H1 (cell line): ENCODE measurements around the gene MATN1. TPM values are rescaled to one million over a fixed set of nuclear protein-coding genes. Genes with fewer than 3 reads are reported as not detected.

Experiments
- CTCF ChIA-PET: fragments of 300-600 bp; sonication (Branson Sonifier 250); formaldehyde crosslinking; loops from one replicate; lab custom pipeline; 2021; ENCODE audit not compliant: partially characterized antibody; lab: Charles Lee
- POLR2A ChIA-PET: fragments of 300-600 bp; sonication (Branson Sonifier 250); formaldehyde crosslinking; loops from one replicate; lab custom pipeline; 2021; ENCODE audit warnings: inconsistent platforms; ENCODE audit not compliant: partially characterized antibody; lab: Charles Lee
- DNase-seq, 2 experiments: peaks; one replicate each; pipeline versions ENCODE4 v3.0.0 to v3.0.0-alpha.2; 2010 to 2022; ENCODE audit warnings: low spot score in 2 of 2, low read depth in 1 of 2, mixed read lengths in 1 of 2
- FAIRE-seq: peaks from 2 replicates; lab custom pipeline; 2011; peaks lifted over from hg19 to GRCh38; lab: Jason Lieb, UNC
- H2AFZ ChIP-seq: 2 replicates; pipeline ENCODE4 v1.8.1; 2012; ENCODE audit warnings: low read length, inconsistent platforms
- H2AK5ac ChIP-seq: 2 replicates; pipeline ENCODE4 v1.6.1; 2013; ENCODE audit warnings: low read depth, low read length
- H2BK120ac ChIP-seq: replicated peaks from 2 replicates; pipeline ENCODE3; 2013; ENCODE audit warnings: low read depth, low read length, inconsistent platforms
- H2BK12ac ChIP-seq: 2 replicates; pipeline ENCODE4 v1.6.1; 2013; ENCODE audit warnings: low read depth, low read length
- H2BK15ac ChIP-seq: 2 replicates; pipeline ENCODE4 v1.6.1; 2013; ENCODE audit warnings: low read length
- H2BK20ac ChIP-seq: 2 replicates; pipeline ENCODE4 v1.6.1; 2013; ENCODE audit warnings: low read length
- H2BK5ac ChIP-seq: 2 replicates; pipeline ENCODE4 v1.6.1; 2013; ENCODE audit warnings: low read depth, low read length
- H3K14ac ChIP-seq: 2 replicates; pipeline ENCODE4 v1.6.1; 2013; ENCODE audit warnings: inconsistent platforms; ENCODE audit not compliant: insufficient read length
- H3K18ac ChIP-seq: 2 replicates; pipeline ENCODE4 v1.6.1; 2013; ENCODE audit warnings: low read length; ENCODE audit errors: extremely low read depth
- H3K23ac ChIP-seq: 2 replicates; pipeline ENCODE4 v1.6.1; 2013; ENCODE audit warnings: inconsistent platforms; ENCODE audit not compliant: insufficient read length
- H3K23me2 ChIP-seq: 2 replicates; pipeline ENCODE4 v1.6.1; 2013; ENCODE audit warnings: low read depth, low read length
- H3K27ac ChIP-seq: 2 replicates; pipeline ENCODE4 v1.6.1; 2011; ENCODE audit warnings: low read depth, low read length, inconsistent platforms
- H3K27me3 ChIP-seq, 4 experiments: replicated peaks in 1 of 4; 1 replicate in 1 of 4; 2 replicates in 3 of 4; pipeline versions ENCODE4 v1.6.1 to v1.8.1; 2011 to 2013; ENCODE audit warnings: low read length in 3 of 4, mild to moderate bottlenecking in 3 of 4, inconsistent platforms in 2 of 4, mixed read lengths in 2 of 4, moderate library complexity in 1 of 4; ENCODE audit not compliant: control insufficient read depth in 3 of 4, insufficient read depth in 3 of 4; ENCODE audit errors: extremely low read depth in 1 of 4
- H3K36me3 ChIP-seq, 4 experiments: 2 replicates each; pipeline versions ENCODE4 v1.6.1 to v1.8.1; 2011 to 2013; ENCODE audit warnings: mild to moderate bottlenecking in 4 of 4, low read length in 3 of 4, moderate library complexity in 2 of 4, control low read depth in 1 of 4, inconsistent platforms in 1 of 4; ENCODE audit not compliant: insufficient read depth in 4 of 4, control insufficient read depth in 2 of 4
- H3K4ac ChIP-seq: replicated peaks from 2 replicates; pipeline ENCODE3; 2013; ENCODE audit warnings: low read length, low read depth, mixed read lengths, inconsistent platforms; ENCODE audit not compliant: insufficient read length
- H3K4me1 ChIP-seq, 4 experiments: replicated peaks in 1 of 4; 1 replicate in 1 of 4; 2 replicates in 3 of 4; pipeline versions ENCODE4 v1.6.1 to v1.8.1; 2011 to 2013; ENCODE audit warnings: low read length in 3 of 4, inconsistent platforms in 2 of 4, mixed read lengths in 1 of 4; ENCODE audit not compliant: insufficient read depth in 4 of 4, control insufficient read depth in 3 of 4
- H3K4me2 ChIP-seq, 2 experiments: 2 replicates each; pipeline versions ENCODE4 v1.6.1 to v1.8.1; 2011 to 2013; ENCODE audit warnings: low read depth in 2 of 2, low read length in 2 of 2, control low read depth in 1 of 2, inconsistent platforms in 1 of 2, mild to moderate bottlenecking in 1 of 2; ENCODE audit not compliant: insufficient read depth in 1 of 2
- H3K4me3 ChIP-seq, 4 experiments: fragments of 200-600, 300-600 bp in 1 of 4; sonication (generic), shearing (Covaris generic), sonication (Bioruptor Twin) in 1 of 4; 2 replicates each; pipeline versions ENCODE4 v1.5.1 to v1.8.1; 2011 to 2016; ENCODE audit warnings: low read length in 4 of 4, low read depth in 3 of 4, control low read depth in 2 of 4, inconsistent platforms in 2 of 4, mild to moderate bottlenecking in 2 of 4, mixed read lengths in 1 of 4, moderate library complexity in 1 of 4; ENCODE audit not compliant: insufficient read depth in 2 of 4; ENCODE audit errors: extremely low read depth in 1 of 4
- H3K56ac ChIP-seq: replicated peaks from 2 replicates; pipeline ENCODE3; 2013; ENCODE audit warnings: low read depth, mild to moderate bottlenecking, mixed read lengths, low read length, inconsistent platforms; ENCODE audit not compliant: insufficient read length
- H3K79me1 ChIP-seq: 2 replicates; pipeline ENCODE4 v1.6.1; 2013; ENCODE audit warnings: low read depth, low read length, control low read depth
- H3K79me2 ChIP-seq, 2 experiments: 2 replicates each; pipeline versions ENCODE4 v1.6.1 to v1.8.1; 2012 to 2013; ENCODE audit warnings: low read length in 2 of 2, mild to moderate bottlenecking in 2 of 2, inconsistent platforms in 1 of 2; ENCODE audit not compliant: insufficient read depth in 2 of 2, control insufficient read depth in 1 of 2
- H3K9ac ChIP-seq, 4 experiments: replicated peaks in 1 of 4; 1 replicate in 1 of 4; 2 replicates in 3 of 4; pipeline versions ENCODE4 v1.6.1 to v1.8.1; 2011 to 2013; ENCODE audit warnings: low read depth in 3 of 4, low read length in 3 of 4, control low read depth in 2 of 4, mild to moderate bottlenecking in 2 of 4, moderate library complexity in 2 of 4, inconsistent platforms in 1 of 4; ENCODE audit errors: extremely low read depth in 1 of 4
- H3K9me3 ChIP-seq, 2 experiments: 2 replicates each; pipeline versions ENCODE4 v1.6.1 to v1.8.1; 2012 to 2013; ENCODE audit warnings: mild to moderate bottlenecking in 2 of 2, moderate library complexity in 2 of 2, control low read depth in 1 of 2, inconsistent platforms in 1 of 2, low read depth in 1 of 2, low read length in 1 of 2, mixed read lengths in 1 of 2; ENCODE audit not compliant: insufficient read depth in 2 of 2
- H4K20me1 ChIP-seq, 2 experiments: replicated peaks in 1 of 2; 2 replicates each; pipeline versions ENCODE3 to v1.8.1; 2011 to 2013; ENCODE audit warnings: inconsistent platforms in 2 of 2, low read length in 2 of 2, mild to moderate bottlenecking in 1 of 2; ENCODE audit not compliant: insufficient read depth in 2 of 2, control insufficient read depth in 1 of 2
- H4K5ac ChIP-seq: 2 replicates; pipeline ENCODE4 v1.6.1; 2013; ENCODE audit warnings: low read length, low read depth, mixed read lengths, inconsistent platforms; ENCODE audit not compliant: insufficient read length
- H4K8ac ChIP-seq: 2 replicates; pipeline ENCODE4 v1.8.0; 2013; ENCODE audit warnings: mild to moderate bottlenecking, moderate library complexity, low read length, inconsistent platforms; ENCODE audit not compliant: insufficient read depth; ENCODE audit errors: extremely low read depth
- H4K91ac ChIP-seq: replicated peaks from 2 replicates; pipeline ENCODE3; 2013; ENCODE audit warnings: low read length, mixed read lengths, inconsistent platforms; ENCODE audit not compliant: insufficient read length
- CHD1 ChIP-seq: IDR thresholded peaks from 2 replicates; pipeline ENCODE4 v1.6.1; 2012; ENCODE audit warnings: low read depth, low read length, improper control_type of control experiment
- CHD2 ChIP-seq: IDR thresholded peaks from 2 replicates; pipeline ENCODE4 v1.6.1; 2012; ENCODE audit warnings: low read length, improper control_type of control experiment
- E2F6 ChIP-seq: IDR thresholded peaks from 2 replicates; pipeline ENCODE4 v1.6.1; 2012; ENCODE audit warnings: inconsistent platforms
- KDM1A ChIP-seq: fragments of 200-600, 300-600 bp; sonication (generic); IDR thresholded peaks from 2 replicates; pipeline ENCODE4 v1.7.1; 2016; ENCODE audit warnings: mild to moderate bottlenecking, low read length, borderline replicate concordance
- NANOG ChIP-seq: IDR thresholded peaks from 2 replicates; pipeline ENCODE4 v1.6.1; 2011; ENCODE audit warnings: low read length, low read depth, mild to moderate bottlenecking, inconsistent platforms; ENCODE audit not compliant: insufficient read depth, poor library complexity, severe bottlenecking
- RAD21 ChIP-seq, 2 experiments: IDR thresholded peaks in 1 of 2; conservative IDR thresholded peaks in 1 of 2; 2 replicates each; pipeline ENCODE4 v1.6.1; 2011; ENCODE audit warnings: low read depth in 2 of 2, low read length in 2 of 2, improper control_type of control experiment in 1 of 2, inconsistent platforms in 1 of 2, mild to moderate bottlenecking in 1 of 2, moderate library complexity in 1 of 2
- SP4 ChIP-seq: IDR thresholded peaks from 2 replicates; pipeline ENCODE4 v1.6.1; 2012; ENCODE audit warnings: low read length, inconsistent platforms
- WGBS, 2 experiments: shearing (Covaris generic) in 1 of 2; methylation state at CpG; one replicate each; pipeline versions ENCODE4 v1.1.6 to v1.1.7; 2013 to 2015; ENCODE audit warnings: low lambda C conversion rate in 2 of 2, mixed read lengths in 2 of 2, inconsistent platforms in 1 of 2, low coverage in 1 of 2, missing lambda C conversion rate in 1 of 2; ENCODE audit not compliant: insufficient replicate concordance in 2 of 2, insufficient coverage in 1 of 2, insufficient read length in 1 of 2; ENCODE audit errors: extremely low coverage in 1 of 2, missing lambda C conversion rate in 1 of 2; 5-methylcytosine and 5-hydroxymethylcytosine counted together
- polyA plus RNA-seq, 7 experiments: library from polyadenylated mRNA; depleted of rRNA in 3 of 7; stranded (reverse) in 5 of 7; unstranded in 2 of 7; fragments of >200 nt in 5 of 7; fragments of 200-250 nt in 2 of 7; gene quantifications; 1 replicate in 5 of 7; 2 replicates in 1 of 7; 4 replicates in 1 of 7; pipeline versions ENCODE4 v1.2.1 to v1.2.3, GENCODE V29; 2011 to 2013; ENCODE audit warnings: missing spikeins in 2 of 7, mixed read lengths in 2 of 7
- total RNA-seq: library from RNA; stranded (reverse); fragmentation: NEBNext Ultra II Directional; extraction: Animal tissue kit (Norgen Biotek cat#: 25700); gene quantifications from 2 replicates; pipeline ENCODE4 v1.2.1, GENCODE V29; 2021

The MATN1 gene
- total and polyA plus RNA-seq, 2 of the 8 experiments (the other 6 are each of a cell fraction or from before 2014, with no cell fraction given): 0.12 to 0.28 TPM

GRCh38 chr1:30697571-30698376 lies 25.6 kb downstream of the MATN1 start:
- 70% methylated on average over 9 of the region's 9 CpGs; no CpG with 5 or more reads in 1 of the 2 experiments for WGBS, 2 experiments
- H3K27me3 ChIP-seq: no peaks in the 10 kb centered on the region
- H2BK120ac ChIP-seq: no peak overlapping the region
- no peak overlapping the region for H2BK20ac ChIP-seq
- no peak overlapping the region for H2BK12ac ChIP-seq
- no peak overlapping the region for H3K27ac ChIP-seq
- no peak overlapping the region for H3K23ac ChIP-seq
- H4K5ac ChIP-seq: no peak overlapping the region
- no peak overlapping the region for H3K9ac ChIP-seq
- FAIRE-seq (no peak), DNase-seq (no peak)
- no peak overlapping the region for H3K56ac ChIP-seq
- H3K4me2 ChIP-seq: no peak overlapping the region
- H3K18ac ChIP-seq: no peak overlapping the region
- H3K4me1 ChIP-seq: peaks cover 0 to 3% (median 0%) of the 10 kb centered on the region in 4 experiments; a peak in 3 of 7 replicates
- no peak overlapping the region for H2AFZ ChIP-seq
- ChIA-PET POLR2A (interaction anchor here (1.2 kb wide), 1 partner anchor 9 kb away, joined by 3 read pairs; no protein-coding TSS in a partner anchor), CTCF (interaction anchor here (0.5 to 2.6 kb wide), 7 partner anchors 10 to 1105 kb away, joined by 3 to 15 read pairs (median 4); no protein-coding TSS in a partner anchor)
- H2BK5ac ChIP-seq: no peak overlapping the region
- no peak overlapping the region; the same call in 1 of the 2 replicates for H2BK15ac ChIP-seq
- H4K20me1 ChIP-seq: peaks cover 0 to under 1% of the 10 kb centered on the region in 2 experiments
- H3K79me1 ChIP-seq: no peaks in the 10 kb centered on the region
- H3K79me2 ChIP-seq: no peaks in the 10 kb centered on the region
- H3K23me2 ChIP-seq: peaks cover 8% of the 10 kb centered on the region; the same call in 1 of the 2 replicates
- no peak overlapping the region for H4K91ac ChIP-seq
- no peaks in the 10 kb centered on the region for H3K36me3 ChIP-seq
- no peak overlapping the region for H3K4ac ChIP-seq
- no peak overlapping the region; the same call in 1 of the 2 replicates for H4K8ac ChIP-seq
- no peak overlapping the region for H2AK5ac ChIP-seq
- no peak overlapping the region for H3K4me3 ChIP-seq
- no peak overlapping the region for H3K14ac ChIP-seq
- H3K9me3 ChIP-seq: no peaks in the 10 kb centered on the region
- TF ChIP-seq NANOG (no peak), E2F6 (no peak), RAD21 (IDR thresholded peaks at IDR 0.05 in 1 of 2, conservative IDR thresholded peaks at IDR 0.05 in 1 of 2; ENCODE audit: low read depth in 2 of 2, low read length in 2 of 2) (peak; percentile 29 to 48; a peak in 3 of 4 replicates), KDM1A (peak; percentile 52; the same call in 1 of the 2 replicates), CHD2 (no peak), CHD1 (no peak), SP4 (no peak)
